HepG2 (cell line): Measurements from ENCODE around the gene IMP3.

Experiments
- GABPA ChIP-seq, 2 experiments: IDR thresholded peaks; 2 replicates each; pipeline ENCODE4 v1.6.1; 2011 to 2016; ENCODE audit warnings: low read depth in 2 of 2, low read length in 1 of 2, missing biosample characterization in 1 of 2, missing genetic modification characterization in 1 of 2
- KAT7 ChIP-seq: IDR thresholded peaks from 2 replicates; pipeline ENCODE4 v1.6.1; 2018; ENCODE audit warnings: borderline replicate concordance, missing compliant biosample characterization
- KLF9 ChIP-seq: IDR thresholded peaks from 2 replicates; pipeline ENCODE4 v1.6.1; 2016; ENCODE audit warnings: low read depth
- MAZ ChIP-seq, 2 experiments: sonication (generic) in 1 of 2; formaldehyde crosslinking in 1 of 2; IDR thresholded peaks; 2 replicates each; pipeline versions ENCODE4 v1.5.0 to v1.6.1; 2012 to 2020; ENCODE audit warnings: low read depth in 2 of 2, mild to moderate bottlenecking in 2 of 2, borderline replicate concordance in 1 of 2, improper control_type of control experiment in 1 of 2, low read length in 1 of 2, missing genetic modification reagents in 1 of 2, moderate library complexity in 1 of 2
- MXD4 ChIP-seq: IDR thresholded peaks from 2 replicates; pipeline ENCODE4 v1.6.1; 2016; ENCODE audit warnings: mild to moderate bottlenecking, missing biosample characterization, missing genetic modification reagents
- PHF8 ChIP-seq: sonication (generic); formaldehyde crosslinking; IDR thresholded peaks from 2 replicates; pipeline ENCODE4 v1.5.0; 2020; ENCODE audit warnings: missing genetic modification reagents
- POLR2A ChIP-seq, 2 experiments: IDR thresholded peaks; 2 replicates each; pipeline ENCODE4 v1.6.1; 2011; ENCODE audit warnings: low read depth in 2 of 2, low read length in 2 of 2, mild to moderate bottlenecking in 1 of 2, moderate library complexity in 1 of 2; ENCODE audit not compliant: insufficient read depth in 1 of 2
- SMC3 ChIP-seq: IDR thresholded peaks from 2 replicates; pipeline ENCODE4 v1.6.1; 2011; ENCODE audit warnings: low read length, improper control_type of control experiment
- YEATS2 ChIP-seq: sonication (generic); formaldehyde crosslinking; IDR thresholded peaks from 2 replicates; pipeline ENCODE4 v1.4.0; 2020; ENCODE audit warnings: missing genetic modification reagents, borderline replicate concordance
- ZNF431 ChIP-seq: sonication (generic); formaldehyde crosslinking; IDR thresholded peaks from 2 replicates; pipeline ENCODE4 v1.9.0; 2022; ENCODE audit warnings: missing genetic modification reagents, low read depth, mild to moderate bottlenecking, borderline replicate concordance
- TF ChIP-seq, protein P1 (sequence below): sonication (generic); formaldehyde crosslinking; IDR thresholded peaks from 2 replicates; pipeline ENCODE4 v1.4.0; 2020; ENCODE audit warnings: mild to moderate bottlenecking, missing genetic modification reagents

DNA sequence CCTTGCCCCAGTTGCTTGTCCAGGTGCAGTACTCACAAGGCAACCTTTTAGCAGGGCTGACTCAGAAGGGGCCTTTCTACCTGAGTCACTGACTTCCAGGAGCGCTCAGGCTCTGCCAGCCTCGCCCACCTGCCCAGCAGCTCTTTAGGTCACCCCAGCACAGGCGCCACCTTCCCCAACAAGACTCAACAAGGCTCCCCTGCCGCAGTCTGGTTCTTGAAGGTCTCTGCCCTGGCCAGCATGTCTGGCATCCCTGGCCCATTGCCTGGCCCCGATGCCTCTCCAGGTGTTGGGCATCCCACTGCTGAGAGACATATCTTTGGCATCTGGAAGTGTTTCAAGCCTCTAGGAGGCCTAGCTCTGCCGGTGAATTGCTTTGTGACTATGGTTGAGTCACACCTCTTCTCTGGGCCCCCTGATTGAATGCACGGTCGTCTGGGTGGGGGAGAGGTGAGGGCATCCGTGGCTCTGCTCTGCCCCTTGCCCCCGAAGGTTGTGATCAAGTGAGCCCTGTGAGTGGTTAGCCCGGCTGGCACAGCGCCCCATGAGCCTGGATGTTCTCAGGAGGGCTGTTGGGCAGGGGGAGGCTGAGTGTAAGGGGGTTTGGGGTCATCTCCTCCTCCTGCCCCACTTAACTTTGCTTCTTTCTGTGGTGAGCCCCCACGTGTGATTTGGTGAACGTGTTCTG is 29.3 kb upstream of the IMP3 start:
- no peak for TF ChIP-seq GABPA (IDR thresholded peaks at IDR 0.05; ENCODE audit: low read depth, low read length)
- no peak for TF ChIP-seq GABPA (CRISPR knock-in tag; IDR thresholded peaks at IDR 0.05; ENCODE audit: low read depth)
- TF ChIP-seq POLR2A (IDR thresholded peaks at IDR 0.05; ENCODE audit: insufficient read depth in 1 of 2, low read depth in 2 of 2, low read length in 2 of 2): no peak
- no peak for TF ChIP-seq ZNF431 (CRISPR knock-in tag)
- TF ChIP-seq YEATS2 (CRISPR knock-in tag): no peak
- TF ChIP-seq, protein P1, sequence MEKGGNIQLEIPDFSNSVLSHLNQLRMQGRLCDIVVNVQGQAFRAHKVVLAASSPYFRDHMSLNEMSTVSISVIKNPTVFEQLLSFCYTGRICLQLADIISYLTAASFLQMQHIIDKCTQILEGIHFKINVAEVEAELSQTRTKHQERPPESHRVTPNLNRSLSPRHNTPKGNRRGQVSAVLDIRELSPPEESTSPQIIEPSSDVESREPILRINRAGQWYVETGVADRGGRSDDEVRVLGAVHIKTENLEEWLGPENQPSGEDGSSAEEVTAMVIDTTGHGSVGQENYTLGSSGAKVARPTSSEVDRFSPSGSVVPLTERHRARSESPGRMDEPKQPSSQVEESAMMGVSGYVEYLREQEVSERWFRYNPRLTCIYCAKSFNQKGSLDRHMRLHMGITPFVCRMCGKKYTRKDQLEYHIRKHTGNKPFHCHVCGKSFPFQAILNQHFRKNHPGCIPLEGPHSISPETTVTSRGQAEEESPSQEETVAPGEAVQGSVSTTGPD (CRISPR knock-in tag): no peak
- no peak for TF ChIP-seq PHF8 (CRISPR knock-in tag)
- TF ChIP-seq KAT7 (CRISPR knock-in tag): no peak
- no peak for TF ChIP-seq KLF9
- TF ChIP-seq MAZ (IDR thresholded peaks at IDR 0.05; ENCODE audit: borderline replicate concordance, low read depth, low read length): no peak
- TF ChIP-seq MAZ (CRISPR knock-in tag; IDR thresholded peaks at IDR 0.05; ENCODE audit: low read depth): no peak
- TF ChIP-seq SMC3: no peak
- TF ChIP-seq MXD4 (CRISPR knock-in tag): no peak
